Fibroblast of lung (primary cell): ENCODE data around the gene CAPN13. TPM values are rescaled to one million over a fixed set of nuclear protein-coding genes. Genes with fewer than 3 reads are reported as not detected.

Source experiments
- DNase-seq, 2 donors: peaks; one replicate each; pipeline versions ENCODE4 v3.0.0 to v3.0.0-alpha.2; 2010; ENCODE audit warnings: low read depth in 2 of 2
- H2AFZ ChIP-seq: 2 replicates; pipeline ENCODE4 v1.5.1; 2012; ENCODE audit warnings: low read length, control low read depth, inconsistent platforms
- H3K27ac ChIP-seq: 2 replicates; pipeline ENCODE4 v1.5.1; 2011; ENCODE audit warnings: low read length, control low read depth; ENCODE audit not compliant: insufficient read depth
- H3K27me3 ChIP-seq: 2 replicates; pipeline ENCODE4 v1.5.1; 2011; ENCODE audit warnings: mild to moderate bottlenecking, low read length; ENCODE audit not compliant: control insufficient read depth, insufficient read depth
- H3K36me3 ChIP-seq: 2 replicates; pipeline ENCODE4 v1.5.1; 2011; ENCODE audit warnings: low read length; ENCODE audit not compliant: control insufficient read depth, insufficient read depth
- H3K4me1 ChIP-seq: 2 replicates; pipeline ENCODE4 v1.5.1; 2011; ENCODE audit warnings: low read length; ENCODE audit not compliant: control insufficient read depth, insufficient read depth; ENCODE audit errors: extremely low read depth
- H3K4me2 ChIP-seq: 2 replicates; pipeline ENCODE4 v1.5.1; 2011; ENCODE audit warnings: low read length, control low read depth; ENCODE audit not compliant: insufficient read depth; ENCODE audit errors: extremely low read depth
- H3K4me3 ChIP-seq, 4 experiments: fragments of 200-600 bp in 1 of 4; sonication (generic) in 1 of 4; replicated peaks in 1 of 4; 2 replicates each; pipeline ENCODE4 v1.5.1; 2011 to 2016; ENCODE audit warnings: low read length in 4 of 4, low read depth in 3 of 4, mild to moderate bottlenecking in 3 of 4, control low read depth in 2 of 4, inconsistent platforms in 1 of 4, mixed read lengths in 1 of 4; ENCODE audit not compliant: insufficient read depth in 1 of 4; ENCODE audit errors: control extremely low read depth in 1 of 4
- H3K79me2 ChIP-seq: 2 replicates; pipeline ENCODE4 v1.5.1; 2012; ENCODE audit warnings: mild to moderate bottlenecking, low read length, inconsistent platforms; ENCODE audit not compliant: control insufficient read depth, insufficient read depth
- H3K9ac ChIP-seq: 2 replicates; pipeline ENCODE4 v1.5.1; 2011; ENCODE audit warnings: mild to moderate bottlenecking, low read length, control low read depth; ENCODE audit not compliant: insufficient read depth
- H3K9me3 ChIP-seq: 2 replicates; pipeline ENCODE4 v1.5.1; 2012; ENCODE audit warnings: low read depth, low read length; ENCODE audit not compliant: control insufficient read depth, insufficient read depth
- H4K20me1 ChIP-seq: 2 replicates; pipeline ENCODE4 v1.5.1; 2011; ENCODE audit warnings: low read length; ENCODE audit not compliant: control insufficient read depth, insufficient read depth; ENCODE audit errors: extremely low read depth
- CTCF ChIP-seq, 2 donors: IDR thresholded peaks in 1 of 2; conservative IDR thresholded peaks in 1 of 2; 1 replicate in 1 of 2; 2 replicates in 1 of 2; pipeline ENCODE4 v1.5.1; 2011 to 2012; ENCODE audit warnings: low read length in 2 of 2, control low read depth in 1 of 2, inconsistent platforms in 1 of 2, low read depth in 1 of 2, mild to moderate bottlenecking in 1 of 2
- EZH2 ChIP-seq: IDR thresholded peaks from 2 replicates; pipeline ENCODE4 v1.5.1; 2012; ENCODE audit warnings: low read length, control low read depth, mild to moderate bottlenecking; ENCODE audit errors: missing control alignments
- polyA plus RNA-seq, 2 donors: library from polyadenylated mRNA; depleted of rRNA in 1 of 2; stranded (reverse) in 1 of 2; unstranded in 1 of 2; fragments of >200 nt; gene quantifications; 2 replicates each; pipeline ENCODE4 v1.2.1, GENCODE V29; 2011 to 2012; ENCODE audit warnings: missing spikeins in 1 of 2
- total RNA-seq: library from RNA; depleted of rRNA; stranded (reverse); fragments of >200 nt; gene quantifications from 2 replicates; pipeline ENCODE4 v1.2.1, GENCODE V29; 2014

The CAPN13 gene
- total and polyA plus RNA-seq, 2 donors (not counting 1 experiment from before 2014, with no cell fraction given) = not detected

GRCh38 chr2:30753630-30754029 lies 53.6 kb downstream of the CAPN13 start:
- H3K9ac ChIP-seq = no peak overlapping the region
- H3K36me3 ChIP-seq = no peaks in the 10 kb centered on the region
- TF ChIP-seq EZH2 (no peak), CTCF (conservative IDR thresholded peaks at IDR 0.05 in 1 of 2, IDR thresholded peaks at IDR 0.05 in 1 of 2; ENCODE audit: low read depth in 1 of 2, low read length in 2 of 2) (no peak)
- no peaks in the 10 kb centered on the region for H3K9me3 ChIP-seq
- no peak overlapping the region for H3K4me2 ChIP-seq
- no peak overlapping the region for H3K4me3 ChIP-seq
- no peak for DNase-seq
- H4K20me1 ChIP-seq = no peaks in the 10 kb centered on the region
- no peaks in the 10 kb centered on the region for H3K27me3 ChIP-seq
- no peak overlapping the region for H3K27ac ChIP-seq
- no peaks in the 10 kb centered on the region for H3K4me1 ChIP-seq
- no peak overlapping the region for H2AFZ ChIP-seq
- H3K79me2 ChIP-seq = no peaks in the 10 kb centered on the region

GRCh38 chr2:30752811-30753210 lies 54.4 kb downstream of the CAPN13 start:
- no peak overlapping the region for H3K4me2 ChIP-seq
- no peak overlapping the region for H3K4me3 ChIP-seq
- no peak for TF ChIP-seq EZH2
- no peak for TF ChIP-seq CTCF (conservative IDR thresholded peaks at IDR 0.05 in 1 of 2, IDR thresholded peaks at IDR 0.05 in 1 of 2; ENCODE audit: low read depth in 1 of 2, low read length in 2 of 2)
- no peaks in the 10 kb centered on the region for H3K9me3 ChIP-seq
- H3K4me1 ChIP-seq = no peaks in the 10 kb centered on the region
- no peaks in the 10 kb centered on the region for H3K36me3 ChIP-seq
- H4K20me1 ChIP-seq = no peaks in the 10 kb centered on the region
- H2AFZ ChIP-seq = no peak overlapping the region
- no peak for DNase-seq
- no peak overlapping the region for H3K9ac ChIP-seq
- no peaks in the 10 kb centered on the region for H3K27me3 ChIP-seq
- no peaks in the 10 kb centered on the region for H3K79me2 ChIP-seq
- no peak overlapping the region for H3K27ac ChIP-seq

GRCh38 chr2:30747206-30747605 lies 60.0 kb downstream of the CAPN13 start:
- no peak for DNase-seq
- Histone ChIP-seq H2AFZ (no peak overlapping the region), H3K9me3 (no peaks in the 10 kb centered on the region), H3K4me1 (no peaks in the 10 kb centered on the region), H3K36me3 (no peaks in the 10 kb centered on the region), H3K27ac (no peak overlapping the region), H3K27me3 (no peaks in the 10 kb centered on the region), H4K20me1 (no peaks in the 10 kb centered on the region), H3K9ac (no peak overlapping the region), H3K4me2 (no peak overlapping the region), H3K4me3 (no peak overlapping the region), H3K79me2 (no peaks in the 10 kb centered on the region)
- TF ChIP-seq EZH2 = no peak
- TF ChIP-seq CTCF (conservative IDR thresholded peaks at IDR 0.05 in 1 of 2, IDR thresholded peaks at IDR 0.05 in 1 of 2; ENCODE audit: low read depth in 1 of 2, low read length in 2 of 2) = no peak
